ENCODE results near the gene TKT. TPM values are rescaled to one million over a fixed set of nuclear protein-coding genes. Genes with fewer than 3 reads are reported as not detected.

The TKT gene
- total RNA-seq, 1 donor from 2014 or later = 351 TPM

DNA sequence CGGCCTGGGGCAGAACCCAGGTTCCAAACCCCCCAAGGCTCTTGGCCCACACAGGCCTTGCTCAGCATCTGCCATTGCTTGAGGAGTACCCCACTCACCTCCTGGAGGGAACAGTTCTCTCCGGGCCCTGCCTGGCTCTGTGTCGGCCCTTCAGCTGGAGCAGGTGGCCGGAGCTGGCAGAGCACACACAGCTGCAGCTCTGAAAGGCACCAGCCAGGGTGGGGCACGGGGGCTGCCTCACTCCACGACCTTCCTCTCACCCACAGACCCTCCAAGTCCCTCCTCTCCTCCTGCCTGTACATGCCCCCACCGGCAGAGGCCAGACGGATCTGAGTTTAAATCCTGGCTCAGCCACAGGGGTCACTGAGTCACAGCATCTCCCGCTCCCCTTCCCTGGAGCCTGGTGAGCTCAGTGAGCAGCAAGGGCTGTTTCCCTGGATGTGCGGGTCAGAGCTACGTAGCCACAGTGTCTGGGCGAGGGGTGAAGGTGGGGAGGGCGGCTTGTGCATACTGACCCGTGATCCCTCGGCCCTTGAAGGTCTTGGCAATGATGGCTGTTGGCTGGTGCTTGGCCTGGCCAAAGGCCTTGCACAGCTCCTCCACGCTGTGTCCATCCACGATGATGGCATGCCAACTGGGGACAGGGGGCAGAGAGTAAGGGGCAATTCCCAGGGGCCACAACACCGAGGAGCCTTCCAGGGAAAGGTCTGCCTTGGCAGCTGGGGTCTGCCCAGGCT is 23.0 kb downstream of the TKT start:
- no peak for DNase-seq (ENCODE audit: low spot score)
- Mint-ChIP-seq H3K27me3 (ENCODE audit: insufficient read depth) (no peaks in the 10 kb centered on the region), H3K4me1 (ENCODE audit: low read depth) (peaks cover 11% of the 10 kb centered on the region), H3K27ac (no peak overlapping the region), H3K36me3 (ENCODE audit: low read depth) (peaks cover 27% of the 10 kb centered on the region), H3K9me3 (no peaks in the 10 kb centered on the region), H3K4me3 (no peak overlapping the region)
- intact Hi-C loops (cut with micrococcal nuclease) = no loop called here

DNA sequence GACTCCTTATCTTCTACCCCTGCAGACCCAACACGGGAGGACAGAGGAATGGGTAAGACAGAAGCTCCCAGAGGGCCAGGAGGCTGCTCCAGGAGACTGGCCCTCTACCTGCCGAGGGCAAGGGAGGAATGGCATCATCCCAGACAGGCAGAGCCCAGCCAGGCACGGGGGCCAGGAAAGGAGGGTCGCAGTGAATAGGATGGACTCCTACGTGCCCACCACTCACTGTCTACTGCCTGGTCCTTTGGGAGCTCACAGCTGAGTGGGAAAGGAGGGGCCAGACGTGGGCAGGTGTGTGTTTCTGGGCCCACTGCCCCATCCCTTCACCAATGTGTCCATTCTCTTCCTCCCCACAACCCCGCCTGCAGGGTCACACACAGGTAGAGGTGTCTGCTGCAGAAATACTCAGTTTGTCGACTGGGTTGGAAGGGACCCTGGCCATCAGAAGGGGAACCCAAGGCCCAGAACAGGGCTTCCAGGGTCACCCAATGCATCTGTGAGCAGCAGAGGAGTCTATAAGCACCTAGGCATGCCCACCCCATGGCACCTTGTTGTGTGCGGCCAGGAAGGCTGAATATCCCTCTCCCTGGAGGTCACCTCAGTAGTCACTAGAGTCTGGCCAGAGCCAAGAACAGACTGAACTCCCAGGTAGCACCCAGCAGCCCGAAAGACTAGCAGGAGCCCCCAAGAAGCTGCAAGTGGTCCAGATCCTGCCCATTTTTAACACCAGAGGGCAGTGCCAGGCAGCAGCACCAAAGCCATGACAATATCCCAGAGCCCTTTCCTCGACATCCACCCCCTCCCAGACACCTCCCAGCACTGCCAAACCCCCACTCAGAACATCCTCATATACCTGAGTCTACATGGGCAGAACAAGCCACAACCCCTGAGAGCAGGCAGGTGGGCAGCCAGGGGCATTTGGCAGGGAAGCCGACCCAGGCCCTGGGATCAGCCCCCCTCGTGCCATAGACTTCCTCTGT is 24.0 kb downstream of the TKT start:
- Mint-ChIP-seq H3K27me3 (ENCODE audit: insufficient read depth) (no peaks in the 10 kb centered on the region), H3K36me3 (ENCODE audit: low read depth) (peaks cover 31% of the 10 kb centered on the region), H3K27ac (no peak overlapping the region), H3K4me3 (no peak overlapping the region), H3K4me1 (ENCODE audit: low read depth) (peaks cover 10% of the 10 kb centered on the region), H3K9me3 (no peaks in the 10 kb centered on the region)
- intact Hi-C loops (cut with micrococcal nuclease) = no loop called here
- DNase-seq (ENCODE audit: low spot score) = no peak

DNA sequence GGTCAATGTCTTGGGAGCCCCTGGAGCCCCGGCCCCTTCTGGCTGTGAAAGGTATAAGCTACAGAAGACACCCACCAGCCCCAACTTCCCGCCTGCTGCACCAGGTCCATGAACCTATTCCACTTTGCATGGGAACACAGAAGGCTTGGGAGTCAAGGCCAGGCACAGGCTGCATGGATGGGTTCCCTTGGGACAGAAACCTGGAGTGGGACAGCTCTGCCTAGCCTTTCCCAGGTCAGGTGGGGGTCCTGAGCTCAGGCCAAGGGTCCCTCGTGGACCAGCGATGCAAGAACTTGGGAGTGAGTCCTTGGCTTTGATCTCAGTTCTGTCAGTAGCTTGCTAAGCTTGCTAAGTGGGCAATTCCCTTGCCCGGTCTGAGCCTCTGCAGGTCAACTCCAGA is 25.0 kb downstream of the TKT start:
- H3K4me1 Mint-ChIP-seq (ENCODE audit: low read depth) = peaks cover 5% of the 10 kb centered on the region
- no peaks in the 10 kb centered on the region for H3K27me3 Mint-ChIP-seq (ENCODE audit: insufficient read depth)
- H3K36me3 Mint-ChIP-seq (ENCODE audit: low read depth) = peaks cover 31% of the 10 kb centered on the region
- no peak for DNase-seq (ENCODE audit: low spot score)
- intact Hi-C loops (cut with micrococcal nuclease) = no loop called here
- H3K27ac Mint-ChIP-seq = no peak overlapping the region
- H3K4me3 Mint-ChIP-seq = no peak overlapping the region
- H3K9me3 Mint-ChIP-seq = no peaks in the 10 kb centered on the region

DNA sequence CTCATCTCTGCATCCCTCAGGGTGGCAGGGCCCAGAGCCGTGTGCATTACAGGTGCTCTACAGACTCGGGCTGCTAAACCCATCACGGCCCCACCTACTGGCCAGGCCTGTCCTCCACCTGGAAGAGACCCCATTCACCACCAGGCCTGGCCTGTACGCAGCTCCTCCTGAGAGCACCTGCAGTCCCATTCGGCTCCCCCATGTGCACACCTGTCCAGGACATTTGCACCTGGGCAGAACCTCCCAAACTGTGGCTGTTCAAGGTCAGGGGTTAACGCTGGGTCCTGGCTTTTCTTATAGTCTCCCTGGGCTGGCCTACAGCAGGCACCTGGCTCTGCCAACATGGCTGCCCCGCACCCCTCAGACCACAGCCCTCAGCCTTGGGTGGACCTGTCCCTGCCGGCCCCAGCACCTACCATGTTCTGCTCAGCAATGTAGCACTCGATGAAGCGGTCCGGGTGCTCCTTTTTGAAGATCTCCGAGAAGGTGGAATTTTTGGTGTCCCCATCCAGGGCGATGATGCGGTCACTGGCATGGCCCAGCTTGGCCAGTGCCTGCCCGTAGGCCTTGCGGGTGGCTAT is 25.7 kb downstream of the TKT start:
- Mint-ChIP-seq H3K4me3 (no peak overlapping the region), H3K4me1 (ENCODE audit: low read depth) (peaks cover 5% of the 10 kb centered on the region), H3K36me3 (ENCODE audit: low read depth) (peaks cover 34% of the 10 kb centered on the region), H3K9me3 (no peaks in the 10 kb centered on the region), H3K27ac (no peak overlapping the region), H3K27me3 (ENCODE audit: insufficient read depth) (no peaks in the 10 kb centered on the region)
- intact Hi-C loops (cut with micrococcal nuclease) = no loop called here
- DNase-seq (ENCODE audit: low spot score) = no peak

DNA sequence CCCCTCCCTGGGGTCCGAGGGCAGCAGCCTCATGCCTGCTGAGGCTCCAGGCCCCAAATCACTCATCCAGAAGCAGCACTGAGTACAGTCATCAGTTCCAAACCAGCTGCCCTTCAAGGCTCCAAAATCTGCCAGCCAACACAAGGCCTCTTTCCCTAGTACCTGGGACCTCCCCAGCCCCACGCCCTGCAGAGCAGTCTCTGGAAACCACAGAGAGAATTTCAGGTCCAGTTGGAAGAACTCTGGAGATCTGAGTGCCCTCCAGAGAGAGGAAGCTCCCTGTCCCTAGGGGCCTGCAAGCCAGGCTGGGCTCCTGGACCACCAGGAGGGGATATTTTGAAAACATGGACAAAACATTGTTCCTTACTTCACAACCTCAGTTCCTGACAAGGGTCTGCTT is 26.2 kb downstream of the TKT start:
- intact Hi-C loops (cut with micrococcal nuclease) = no loop called here
- peaks cover 3% of the 10 kb centered on the region for H3K4me1 Mint-ChIP-seq (ENCODE audit: low read depth)
- H3K27me3 Mint-ChIP-seq (ENCODE audit: insufficient read depth) = no peaks in the 10 kb centered on the region
- DNase-seq (ENCODE audit: low spot score) = no peak
- H3K4me3 Mint-ChIP-seq = no peak overlapping the region
- H3K9me3 Mint-ChIP-seq = no peaks in the 10 kb centered on the region
- H3K27ac Mint-ChIP-seq = no peak overlapping the region
- peaks cover 39% of the 10 kb centered on the region for H3K36me3 Mint-ChIP-seq (ENCODE audit: low read depth)

DNA sequence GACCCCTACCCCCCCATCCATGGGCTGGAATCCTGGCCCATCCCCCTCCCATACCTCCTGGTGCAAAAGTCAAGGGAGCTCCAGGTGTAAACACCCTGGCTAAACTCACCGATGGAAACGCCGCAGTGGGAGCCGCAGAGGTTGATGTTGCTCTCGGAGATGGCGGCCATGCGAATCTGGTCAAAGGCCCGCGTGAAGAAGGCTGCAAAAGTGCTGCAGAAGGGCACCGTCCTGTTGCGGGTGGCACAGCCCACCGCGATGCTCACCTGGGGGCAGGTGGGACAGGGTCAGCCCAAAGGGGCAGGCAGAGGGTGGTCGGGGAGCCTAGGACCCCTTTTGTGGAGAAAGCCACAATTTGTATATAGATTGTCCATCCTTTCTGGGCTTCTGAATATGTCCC is 26.7 kb downstream of the TKT start:
- intact Hi-C loops (cut with micrococcal nuclease) = no loop called here
- H3K4me3 Mint-ChIP-seq = no peak overlapping the region
- no peaks in the 10 kb centered on the region for H3K27me3 Mint-ChIP-seq (ENCODE audit: insufficient read depth)
- H3K4me1 Mint-ChIP-seq (ENCODE audit: low read depth) = no peaks in the 10 kb centered on the region
- peaks cover 38% of the 10 kb centered on the region for H3K36me3 Mint-ChIP-seq (ENCODE audit: low read depth)
- H3K9me3 Mint-ChIP-seq = no peaks in the 10 kb centered on the region
- no peak overlapping the region for H3K27ac Mint-ChIP-seq
- no peak for DNase-seq (ENCODE audit: low spot score)

DNA sequence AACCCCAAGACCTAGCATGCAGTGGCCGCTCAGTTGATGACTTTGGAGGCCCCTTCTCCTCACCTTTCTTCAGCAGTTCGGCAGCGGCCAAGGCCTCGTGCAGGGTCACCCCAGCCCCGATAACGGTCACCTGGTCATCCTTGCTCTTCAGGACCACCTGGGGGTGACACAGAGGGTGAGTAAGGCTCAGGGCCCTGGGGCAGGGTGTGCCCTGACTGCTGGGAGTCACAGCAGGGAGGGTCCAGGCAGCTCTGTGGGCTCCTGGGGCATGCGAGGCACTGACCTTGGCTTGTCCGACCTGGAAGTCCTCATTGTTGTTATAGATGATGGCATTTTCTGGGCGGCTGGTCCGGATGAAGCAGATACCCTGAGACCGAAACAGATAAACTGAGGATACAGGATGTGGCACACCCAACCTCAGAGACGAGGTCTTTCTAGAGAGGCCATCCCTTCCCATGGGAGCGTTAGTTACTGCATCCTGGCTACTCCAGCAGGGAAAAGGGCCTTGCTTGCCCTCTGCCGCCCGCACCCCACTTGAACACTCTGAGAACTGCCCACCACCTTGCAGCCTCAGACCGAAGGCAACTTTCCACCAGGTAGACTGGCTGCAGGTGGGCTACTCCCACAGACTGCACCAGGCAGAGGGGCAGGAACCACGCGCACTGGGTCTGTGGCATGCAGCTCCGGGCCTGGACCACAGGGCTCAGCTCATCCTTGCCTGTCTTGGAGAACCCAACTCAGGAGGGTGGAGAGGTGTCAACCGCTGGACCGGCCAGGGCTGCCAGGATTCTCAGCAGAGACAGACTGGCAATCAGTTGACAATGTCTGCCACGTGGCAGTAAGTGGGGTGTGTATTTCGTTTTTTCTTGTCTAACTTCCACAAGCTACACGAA is 27.6 kb downstream of the TKT start:
- peaks cover 33% of the 10 kb centered on the region for H3K36me3 Mint-ChIP-seq (ENCODE audit: low read depth)
- DNase-seq (ENCODE audit: low spot score) = no peak
- intact Hi-C loops (cut with micrococcal nuclease) = no loop called here
- H3K4me3 Mint-ChIP-seq = no peak overlapping the region
- no peaks in the 10 kb centered on the region for H3K4me1 Mint-ChIP-seq (ENCODE audit: low read depth)
- no peak overlapping the region for H3K27ac Mint-ChIP-seq
- H3K9me3 Mint-ChIP-seq = no peaks in the 10 kb centered on the region
- H3K27me3 Mint-ChIP-seq (ENCODE audit: insufficient read depth) = no peaks in the 10 kb centered on the region

DNA sequence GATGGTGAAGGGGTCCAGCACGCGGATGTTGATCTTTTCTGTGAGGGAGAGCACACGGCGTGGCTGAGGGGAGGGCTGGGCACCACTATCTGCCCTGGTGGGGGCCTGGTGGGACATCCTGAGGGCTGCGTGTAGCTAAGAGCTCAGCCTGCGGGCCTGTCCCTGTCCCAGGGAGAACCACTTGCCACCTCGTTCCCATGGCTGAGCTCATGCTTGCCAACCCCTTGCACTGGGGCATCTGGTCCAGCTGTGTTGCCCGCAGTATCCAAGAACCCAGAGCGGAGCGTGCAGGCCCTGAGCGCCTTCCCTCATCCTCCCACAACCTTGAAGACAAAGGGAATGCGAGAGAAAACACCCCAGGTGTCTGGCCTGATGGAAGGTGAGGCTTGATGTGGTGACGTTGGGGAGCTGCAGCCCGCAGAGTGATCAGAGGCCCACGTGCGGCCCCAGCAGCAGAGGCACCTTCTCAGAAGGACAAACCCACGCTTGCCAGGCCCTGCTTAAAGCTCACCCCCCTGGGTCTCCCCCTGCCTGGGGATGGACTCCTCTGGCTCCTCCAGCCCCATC is 28.9 kb downstream of the TKT start:
- Mint-ChIP-seq H3K27ac (no peak overlapping the region), H3K4me3 (no peak overlapping the region), H3K27me3 (ENCODE audit: insufficient read depth) (no peaks in the 10 kb centered on the region), H3K36me3 (ENCODE audit: low read depth) (peaks cover 33% of the 10 kb centered on the region), H3K9me3 (no peaks in the 10 kb centered on the region), H3K4me1 (ENCODE audit: low read depth) (no peaks in the 10 kb centered on the region)
- DNase-seq (ENCODE audit: low spot score) = no peak
- intact Hi-C loops (cut with micrococcal nuclease) = no loop called here

DNA sequence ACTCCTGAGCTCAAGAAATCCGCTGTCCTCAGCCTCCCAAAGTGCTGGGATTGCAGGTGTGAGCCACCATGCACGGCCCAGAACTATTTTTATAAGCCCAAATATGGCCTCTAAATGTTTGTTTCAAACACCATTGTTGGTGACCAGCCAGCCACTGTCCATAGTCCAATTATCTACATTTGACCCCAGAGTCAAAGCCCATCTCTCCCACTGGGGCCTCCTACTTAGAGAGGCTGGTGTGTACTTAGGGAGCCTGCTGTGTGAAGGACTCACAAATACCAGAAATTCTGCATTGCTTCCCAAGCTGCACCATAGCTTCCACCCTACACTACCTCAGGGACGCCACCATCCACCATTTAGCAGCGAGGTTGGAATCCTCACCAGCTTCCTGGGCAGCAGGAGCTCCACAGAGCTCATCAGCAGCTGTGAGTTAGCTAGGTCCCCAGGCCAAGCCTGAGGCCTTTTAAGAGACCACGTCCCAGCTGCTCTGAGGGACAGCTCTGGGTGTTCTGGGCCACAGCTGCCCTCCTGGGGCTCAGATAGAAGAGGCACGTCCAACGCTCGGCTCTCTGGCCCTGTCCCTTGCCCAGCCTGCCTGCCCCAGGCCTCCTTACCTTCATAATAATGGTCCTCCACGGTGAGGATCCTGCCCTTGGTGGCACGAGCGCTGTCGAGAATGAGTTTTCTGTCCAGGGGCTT is 29.5 kb downstream of the TKT start:
- Mint-ChIP-seq H3K27ac (no peak overlapping the region), H3K36me3 (ENCODE audit: low read depth) (peaks cover 33% of the 10 kb centered on the region), H3K9me3 (no peaks in the 10 kb centered on the region), H3K27me3 (ENCODE audit: insufficient read depth) (no peaks in the 10 kb centered on the region), H3K4me3 (no peak overlapping the region), H3K4me1 (ENCODE audit: low read depth) (no peaks in the 10 kb centered on the region)
- intact Hi-C loops (cut with micrococcal nuclease) = no loop called here
- DNase-seq (ENCODE audit: low spot score) = no peak

DNA sequence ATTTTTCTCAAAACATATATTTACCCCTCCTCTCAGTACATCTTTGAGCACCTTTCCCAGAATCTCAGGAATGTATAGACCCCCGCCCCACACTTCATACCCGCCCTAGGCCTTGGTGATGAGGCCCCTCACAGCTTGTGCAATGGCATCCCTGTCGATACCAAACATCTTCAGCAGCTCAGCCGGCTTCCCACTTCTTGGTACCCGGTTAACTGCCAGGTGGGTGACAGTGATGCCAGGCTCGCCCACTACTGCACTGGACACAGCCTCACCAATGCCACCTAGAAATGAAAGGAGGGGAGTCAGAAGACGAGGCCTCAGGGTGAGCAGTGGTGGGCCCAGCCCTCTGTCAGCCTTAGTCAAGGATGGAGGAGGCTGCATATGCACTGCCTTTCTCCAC is 30.2 kb downstream of the TKT start:
- H3K27ac Mint-ChIP-seq = no peak overlapping the region
- peaks cover 33% of the 10 kb centered on the region for H3K36me3 Mint-ChIP-seq (ENCODE audit: low read depth)
- no peak overlapping the region for H3K4me3 Mint-ChIP-seq
- no peaks in the 10 kb centered on the region for H3K4me1 Mint-ChIP-seq (ENCODE audit: low read depth)
- H3K9me3 Mint-ChIP-seq = no peaks in the 10 kb centered on the region
- intact Hi-C loops (cut with micrococcal nuclease) = no loop called here
- H3K27me3 Mint-ChIP-seq (ENCODE audit: insufficient read depth) = no peaks in the 10 kb centered on the region
- no peak for DNase-seq (ENCODE audit: low spot score)

DNA sequence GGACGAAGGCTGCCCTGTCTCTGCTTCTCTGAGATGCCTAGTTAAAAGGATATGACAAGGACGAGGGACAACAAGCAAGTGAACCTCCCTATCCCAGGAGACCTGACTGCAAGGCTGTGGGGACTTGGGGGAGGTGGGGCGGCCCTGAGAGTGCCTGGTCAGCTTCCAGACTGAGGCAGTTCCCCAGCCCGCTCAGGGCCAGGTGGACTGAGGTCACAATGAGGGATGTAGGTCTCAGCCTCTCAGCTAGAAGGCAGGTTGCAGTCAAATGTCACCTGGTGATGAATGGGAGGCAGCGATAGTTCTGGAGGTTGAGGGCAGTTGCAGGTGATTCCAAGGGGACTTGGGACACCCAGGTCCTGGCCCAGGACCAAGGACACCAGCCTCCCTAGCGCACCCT is 30.6 kb downstream of the TKT start:
- peaks cover under 1% of the 10 kb centered on the region for H3K4me1 Mint-ChIP-seq (ENCODE audit: low read depth)
- H3K27ac Mint-ChIP-seq = no peak overlapping the region
- peaks cover 31% of the 10 kb centered on the region for H3K36me3 Mint-ChIP-seq (ENCODE audit: low read depth)
- intact Hi-C loops (cut with micrococcal nuclease) = no loop called here
- no peaks in the 10 kb centered on the region for H3K9me3 Mint-ChIP-seq
- DNase-seq (ENCODE audit: low spot score) = no peak
- no peaks in the 10 kb centered on the region for H3K27me3 Mint-ChIP-seq (ENCODE audit: insufficient read depth)
- no peak overlapping the region for H3K4me3 Mint-ChIP-seq

DNA sequence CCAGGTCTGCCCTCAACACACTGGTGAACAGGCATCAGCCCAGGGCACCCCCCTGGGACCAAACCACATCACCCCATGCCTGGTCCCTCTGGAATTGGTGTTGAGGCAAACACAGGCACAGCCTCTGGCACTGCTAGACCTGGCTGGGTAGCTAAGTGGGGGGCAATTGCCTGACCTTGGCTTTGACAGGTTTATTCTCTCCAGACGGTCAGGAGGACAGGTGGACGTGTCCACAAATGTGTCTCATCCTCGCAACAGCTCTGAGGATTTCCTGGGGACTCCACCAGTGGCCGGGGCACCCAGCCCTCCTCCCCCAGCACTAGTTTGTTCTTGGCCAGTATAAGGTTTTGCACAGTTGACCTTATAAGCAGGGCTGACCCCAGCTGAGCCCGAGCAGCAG is 31.3 kb downstream of the TKT start:
- Mint-ChIP-seq H3K27me3 (ENCODE audit: insufficient read depth) (no peaks in the 10 kb centered on the region), H3K36me3 (ENCODE audit: low read depth) (peaks cover 34% of the 10 kb centered on the region), H3K4me1 (ENCODE audit: low read depth) (peaks cover 6% of the 10 kb centered on the region), H3K9me3 (no peaks in the 10 kb centered on the region), H3K4me3 (no peak overlapping the region), H3K27ac (no peak overlapping the region)
- DNase-seq (ENCODE audit: low spot score) = no peak
- intact Hi-C loops (cut with micrococcal nuclease) = no loop called here
